ENCODE results near the gene FANCC. TPM values are rescaled to one million over a fixed set of nuclear protein-coding genes. Genes with fewer than 3 reads are reported as not detected.

The FANCC gene
- total and polyA plus RNA-seq, 2 of the 4 experiments (the other 2 are of a cell fraction): 4.7 to 6.3 TPM

DNA sequence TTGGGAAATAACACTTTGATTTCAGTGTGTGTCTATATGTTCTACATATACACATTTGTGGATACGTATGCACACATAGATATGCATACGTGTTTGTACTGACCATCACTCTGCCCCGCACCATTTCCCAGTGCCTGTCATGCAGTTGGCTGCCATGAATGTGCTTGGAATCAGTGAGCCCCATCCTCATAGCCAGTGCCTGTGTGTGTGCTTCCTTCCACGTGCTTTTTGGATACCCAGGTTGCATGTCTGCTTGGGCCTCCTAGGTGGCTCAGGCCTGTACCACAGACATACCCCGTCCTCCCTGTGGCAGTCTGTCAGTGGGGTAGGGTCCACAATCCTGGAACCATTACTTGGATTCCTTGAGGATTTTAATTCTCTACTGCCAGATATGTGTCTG is 243.6 kb downstream of the FANCC start:
- no peak for ATAC-seq (ENCODE audit: low read depth)
- no peak overlapping the region for H4K5ac ChIP-seq (ENCODE audit: low read depth, low read length)
- BruUV-seq (replicated peaks): no TSS peak
- no peak overlapping the region for H2AFZ ChIP-seq (replicated peaks; ENCODE audit: low read length, poor library complexity)
- intact Hi-C loops (cut with micrococcal nuclease): loop anchor here (5.0 kb wide), 1 partner anchor 292 kb away; no protein-coding TSS in a partner anchor
- peak overlapping the region; percentile 7 for H2BK5ac ChIP-seq (ENCODE audit: low read depth, low read length, poor library complexity, severe bottlenecking)
- no peak overlapping the region for H3K18ac ChIP-seq (ENCODE audit: low read depth, low read length)
- peaks cover 34 to 95% of the 10 kb centered on the region in 2 experiments for H3K79me1 ChIP-seq (ENCODE audit: low read depth in 1 of 2, low read length in 2 of 2)
- H2BK15ac ChIP-seq (ENCODE audit: low read depth, low read length): no peak overlapping the region
- H3K4me3 ChIP-seq (ENCODE audit: insufficient read depth, low read depth, low read length): no peak overlapping the region
- no peak overlapping the region for H3K14ac ChIP-seq (replicated peaks; ENCODE audit: low read depth, low read length)
- H3K56ac ChIP-seq (ENCODE audit: extremely low read depth, insufficient read depth, low read length): no peak overlapping the region
- no peaks in the 10 kb centered on the region for H3K9me3 ChIP-seq (ENCODE audit: control insufficient read depth, insufficient read depth, low read length)
- peak overlapping the region; percentile 20 for H2AK9ac ChIP-seq (replicated peaks; ENCODE audit: low read depth, low read length, poor library complexity)
- H3K4ac ChIP-seq (ENCODE audit: low read depth, low read length): no peak overlapping the region
- WGBS, 2 experiments (ENCODE audit: extremely low coverage in 2 of 2, insufficient read length in 1 of 2): 100% methylated on average over 1 of the region's 5 CpGs; no CpG with 5 or more reads in 1 of the 2 experiments
- peaks cover 50% of the 10 kb centered on the region for H3K36me3 ChIP-seq (ENCODE audit: control insufficient read depth, insufficient read depth, low read length)
- H2BK120ac ChIP-seq (ENCODE audit: low read depth, low read length): no peak overlapping the region
- H3K23ac ChIP-seq (ENCODE audit: low read depth, low read length): no peak overlapping the region
- H3K27me3 ChIP-seq (ENCODE audit: control insufficient read depth, insufficient read depth, low read length): no peaks in the 10 kb centered on the region
- ChIA-PET CTCF (no interaction called here), POLR2A (ENCODE audit: unreplicated experiment) (no interaction called here)
- no peak overlapping the region for H4K91ac ChIP-seq (ENCODE audit: insufficient read depth, low read depth, low read length)
- H3K9ac ChIP-seq (ENCODE audit: low read depth, low read length): no peak overlapping the region
- no peak overlapping the region for H2AK5ac ChIP-seq (ENCODE audit: low read depth, low read length)
- no peak overlapping the region for H3K4me2 ChIP-seq (ENCODE audit: low read depth, low read length)
- H3K27ac ChIP-seq (ENCODE audit: insufficient read depth, low read length): no peak overlapping the region
- in situ Hi-C loops (cut with MboI; ENCODE audit: low sequenced_read_pairs): no loop called here
- 0 out of 4 replicates have a peak overlapping the region, but pooled peaks of 1 of the 2 experiments have one; percentile 4 for H4K8ac ChIP-seq (ENCODE audit: low read depth in 2 of 2, low read length in 2 of 2)
- dilution Hi-C loops (cut with HindIII; ENCODE audit: low sequenced_read_pairs, unreplicated experiment): no loop called here
- H2BK20ac ChIP-seq (ENCODE audit: low read depth, low read length): no peak overlapping the region
- H4K20me1 ChIP-seq (ENCODE audit: insufficient read depth, low read length): peaks cover 92% of the 10 kb centered on the region
- no peak for TF ChIP-seq MAFK (IDR thresholded peaks at IDR 0.05; ENCODE audit: low read depth, low read length)
- no peak for TF ChIP-seq CHD1 (IDR thresholded peaks at IDR 0.05; ENCODE audit: low read depth, low read length)
- no peak for TF ChIP-seq CEBPB (IDR thresholded peaks at IDR 0.05; ENCODE audit: low read depth, low read length)
- no peak for TF ChIP-seq SMC3 (IDR thresholded peaks at IDR 0.05; ENCODE audit: low read depth, low read length)
- no peak for TF ChIP-seq NFE2L2 (IDR thresholded peaks at IDR 0.05; ENCODE audit: low read depth, low read length)
- no peak for TF ChIP-seq RAD21 (IDR thresholded peaks at IDR 0.05; ENCODE audit: low read length)
- H3K4me1 ChIP-seq (ENCODE audit: control insufficient read depth, insufficient read depth, low read length): peaks cover 23% of the 10 kb centered on the region
- no peak for DNase-seq
- peaks cover 47% of the 10 kb centered on the region for H3K9me1 ChIP-seq (ENCODE audit: insufficient read depth, low read length)

All from IMR-90 (cell line).